ENCODE measurements around the gene POFUT1.

The POFUT1 gene

DNA sequence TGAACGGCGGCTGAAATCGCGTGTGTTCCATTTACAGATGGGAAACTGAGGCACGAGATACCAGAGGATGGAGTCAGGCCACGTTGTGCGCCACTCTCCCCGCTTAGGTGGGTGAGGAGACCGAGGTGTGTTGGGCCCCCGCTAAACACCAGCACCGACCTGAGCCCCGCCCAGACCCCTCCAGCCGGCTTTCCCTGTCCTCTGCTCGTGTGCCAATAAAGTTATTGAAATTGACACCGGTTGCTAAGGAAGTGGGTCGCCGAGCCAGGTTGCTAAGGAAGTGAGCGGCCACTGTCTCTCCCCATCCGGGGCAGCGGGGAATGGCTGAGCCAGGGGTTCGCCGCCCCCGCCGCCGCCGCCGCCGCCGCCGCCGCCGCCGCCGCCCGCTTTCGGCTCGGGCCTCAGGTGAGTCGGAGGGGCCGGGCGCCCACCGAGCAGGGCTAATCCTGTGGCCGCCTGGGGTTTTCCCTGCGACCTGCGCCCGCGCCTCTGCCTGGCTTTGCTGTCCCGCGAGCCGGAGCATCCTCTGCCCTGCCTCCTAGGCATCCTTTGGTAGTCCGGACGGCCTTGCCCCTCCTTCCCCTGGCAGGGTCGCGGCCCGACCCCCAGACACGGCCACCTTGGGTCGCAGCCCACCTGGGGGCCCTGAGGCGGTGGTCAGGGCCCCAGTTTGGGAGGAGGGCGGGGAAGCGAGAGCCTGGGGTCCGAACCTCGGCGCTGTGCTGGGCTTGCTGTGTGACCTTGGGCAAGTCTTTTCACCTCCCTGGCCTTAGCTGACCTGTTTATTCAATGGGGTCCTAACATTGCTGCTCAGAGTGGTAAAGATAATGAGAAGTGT is 69.9 kb downstream of the POFUT1 start, which contains the start of gene KIF3B:
TSS of gene KIF3B (plus strand) at position 291 of the 838 bp plus-strand sequence. CDS start 32,127 bp downstream, outside the sequence.
- peak; percentile 74 to 84 for DNase-seq (ENCODE audit: low read depth in 2 of 2)

DNA sequence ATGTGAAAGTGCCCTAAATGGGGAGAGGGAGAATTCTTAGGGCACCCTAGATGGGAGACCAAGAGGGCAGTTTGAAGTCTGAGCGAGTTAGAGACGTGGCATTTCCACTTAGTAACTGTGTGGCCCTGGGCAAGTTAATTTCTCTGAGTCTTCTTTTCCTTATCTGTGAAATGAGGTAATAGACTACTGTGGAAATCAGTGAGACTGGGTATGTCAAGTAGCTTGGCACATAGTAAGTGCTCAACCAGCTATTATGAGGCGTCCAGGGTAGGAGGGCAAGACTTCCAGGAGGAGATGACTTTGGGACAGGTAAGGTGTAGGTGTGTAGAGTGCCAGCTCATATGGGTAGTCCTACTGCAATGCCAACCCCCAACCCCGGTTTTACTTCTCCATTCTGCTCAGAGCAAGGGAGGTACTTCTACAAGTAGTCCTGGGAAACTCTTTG is 70.5 kb downstream of the POFUT1 start:
- no peak for DNase-seq (ENCODE audit: low read depth in 2 of 2)

DNA sequence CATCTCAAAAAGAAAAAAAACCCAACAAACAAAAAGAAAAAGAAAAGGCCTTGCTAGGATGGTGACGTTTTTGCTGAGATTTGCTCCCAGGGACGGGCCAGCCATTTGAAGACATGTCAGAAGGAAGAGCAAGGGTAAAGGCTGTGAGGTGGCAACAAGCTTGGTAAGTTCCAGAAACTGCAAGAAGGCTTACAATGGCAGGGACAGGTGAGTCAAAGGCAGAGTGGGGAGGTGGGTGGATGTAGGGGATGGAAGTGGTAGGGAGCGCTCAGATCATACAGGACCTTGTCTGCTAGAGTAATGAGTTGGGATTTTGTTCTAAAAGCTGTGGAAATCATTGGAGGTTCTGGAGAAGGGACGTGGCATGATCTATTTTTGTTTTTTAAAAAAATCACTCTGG is 74.0 kb downstream of the POFUT1 start:
- DNase-seq (ENCODE audit: low read depth in 2 of 2), result no peak

DNA sequence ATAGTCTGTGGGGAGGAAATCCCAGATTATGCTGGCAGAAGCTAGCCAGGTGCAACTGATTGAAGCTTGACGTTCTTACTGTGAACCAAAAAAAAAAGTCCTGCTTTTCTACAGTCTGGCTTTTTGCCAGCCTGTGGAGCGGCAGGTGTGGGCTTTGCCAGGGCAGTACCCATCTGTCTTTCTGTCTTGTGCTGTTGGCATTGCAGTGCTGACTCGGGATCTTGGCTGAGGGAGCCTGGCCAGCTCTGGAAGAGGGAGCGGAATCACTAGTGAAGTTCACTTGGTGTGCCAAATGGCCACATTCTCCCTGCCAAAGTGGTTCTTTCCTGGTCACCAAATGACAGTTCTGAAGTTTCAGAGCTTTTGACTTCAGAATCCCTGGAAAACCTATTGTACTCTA is 74.8 kb downstream of the POFUT1 start:
- DNase-seq (ENCODE audit: low read depth in 2 of 2), result no peak

DNA sequence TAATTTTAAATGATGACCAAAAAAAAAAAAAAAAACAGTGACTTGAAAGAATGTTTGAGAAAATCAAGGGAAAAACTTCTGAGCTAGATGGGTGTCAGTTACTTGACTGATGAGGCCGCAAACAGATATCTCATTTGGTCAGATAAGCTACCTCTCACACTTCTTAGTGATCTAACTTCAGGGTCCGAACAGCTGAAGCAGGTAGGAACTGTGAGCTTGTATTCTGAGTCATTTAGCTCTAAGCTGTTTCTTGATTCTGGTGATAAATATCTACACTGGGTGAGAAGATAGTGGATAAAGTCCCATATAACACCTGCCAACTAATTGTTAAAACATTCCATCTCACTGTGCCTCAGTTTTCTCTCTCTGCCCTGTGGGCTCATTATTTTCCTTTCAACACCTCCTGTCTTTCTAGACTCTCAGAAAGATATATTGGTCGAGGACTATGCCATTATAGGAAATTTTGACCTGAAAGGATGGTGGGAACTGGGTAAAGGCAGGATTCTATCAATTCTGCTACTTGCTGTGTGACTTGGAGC is 77.5 kb downstream of the POFUT1 start:
- DNase-seq (ENCODE audit: low read depth in 2 of 2), result no peak

DNA sequence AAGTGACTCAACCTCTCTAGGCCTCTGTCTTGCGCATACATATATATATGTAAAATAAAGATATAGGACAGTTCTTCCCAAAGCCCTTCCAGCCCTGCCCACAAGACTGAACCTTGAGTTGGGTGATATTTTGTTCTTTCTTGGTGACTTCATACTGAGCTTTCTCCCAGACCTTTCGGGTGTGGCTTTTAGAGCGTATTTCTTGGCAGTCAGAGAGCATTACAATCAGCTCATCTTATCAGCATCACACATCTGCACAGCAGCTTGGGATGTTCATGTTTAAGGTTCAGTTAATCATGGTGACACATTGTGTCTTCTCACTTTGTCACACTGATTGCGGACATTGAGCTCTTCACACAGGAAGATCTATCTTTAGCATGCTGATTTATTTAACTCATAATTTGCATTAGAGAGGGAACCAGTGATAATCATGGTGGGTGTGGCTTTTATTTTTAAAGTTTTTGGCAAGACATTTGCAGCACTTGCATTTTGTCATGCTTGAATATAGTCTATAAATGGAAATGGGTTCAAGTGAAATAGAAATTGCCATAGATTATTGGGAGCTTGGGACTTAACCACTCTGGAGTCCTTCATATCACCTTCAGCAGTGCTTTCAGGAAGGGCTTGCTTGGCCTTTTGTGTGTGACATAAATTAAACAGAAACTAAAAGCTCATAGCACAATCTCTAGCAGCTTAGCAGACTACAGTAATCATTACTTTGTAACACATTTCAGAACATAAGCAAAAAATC is 78.1 kb downstream of the POFUT1 start:
- peak in 1 of 2 donors; percentile 23 for DNase-seq (ENCODE audit: low read depth in 2 of 2)

DNA sequence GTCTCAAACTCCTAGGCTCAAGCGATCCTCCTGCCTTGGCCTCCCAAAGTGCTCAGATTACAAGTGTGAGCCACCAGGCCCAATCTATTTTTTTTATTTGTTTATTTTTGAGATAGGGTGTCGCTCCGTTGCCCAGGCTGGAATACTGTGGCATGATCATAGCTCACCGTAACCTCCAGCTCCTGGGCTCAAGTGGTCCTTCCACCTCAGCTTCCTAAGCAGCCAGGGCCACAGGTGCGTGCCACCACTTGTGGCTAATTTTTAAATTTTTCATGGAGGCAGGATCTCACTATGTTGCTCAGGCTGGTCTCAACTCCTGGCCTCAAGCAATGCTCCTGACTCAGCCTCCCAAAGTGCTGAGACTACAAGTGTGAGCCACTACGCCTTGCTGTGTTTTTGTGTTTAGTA is 79.6 kb downstream of the POFUT1 start:
- DNase-seq (ENCODE audit: low read depth in 2 of 2), result no peak
